Measurements from ENCODE around the gene TMEM156. TPM values are rescaled to one million over a fixed set of nuclear protein-coding genes. Genes with fewer than 3 reads are reported as not detected.
"Not testable (repeated sequence)": the region's sequence is repeated elsewhere in the genome, so short reads cannot be mapped to it uniquely, and the experiment has no call there.

Gene TMEM156
- total RNA-seq, 1 donor from 2014 or later: not detected

GRCh38 chr4:39022241-39022640 is 10.0 kb downstream of the TMEM156 start:
- H3K4me1 Mint-ChIP-seq (ENCODE audit: low read depth, unreplicated experiment): no peaks in the 10 kb centered on the region
- H3K27me3 Mint-ChIP-seq (ENCODE audit: unreplicated experiment): no peaks in the 10 kb centered on the region
- H3K4me3 Mint-ChIP-seq (ENCODE audit: unreplicated experiment): no peak overlapping the region
- H3K36me3 Mint-ChIP-seq (ENCODE audit: unreplicated experiment): no peaks in the 10 kb centered on the region
- H3K9me3 Mint-ChIP-seq (ENCODE audit: unreplicated experiment): peaks cover 2% of the 10 kb centered on the region
- DNase-seq: no peak
- TF ChIP-seq CTCF (IDR thresholded peaks at IDR 0.05; ENCODE audit: partially characterized antibody, unreplicated experiment): no peak
- no peak overlapping the region for H3K27ac Mint-ChIP-seq (ENCODE audit: unreplicated experiment)

GRCh38 chr4:39021631-39022030 is 10.6 kb downstream of the TMEM156 start:
- Mint-ChIP-seq H3K27ac (ENCODE audit: unreplicated experiment) (no peak overlapping the region), H3K4me3 (ENCODE audit: unreplicated experiment) (no peak overlapping the region), H3K9me3 (ENCODE audit: unreplicated experiment) (peaks cover 2% of the 10 kb centered on the region), H3K36me3 (ENCODE audit: unreplicated experiment) (no peaks in the 10 kb centered on the region), H3K27me3 (ENCODE audit: unreplicated experiment) (no peaks in the 10 kb centered on the region), H3K4me1 (ENCODE audit: low read depth, unreplicated experiment) (no peaks in the 10 kb centered on the region)
- no peak for TF ChIP-seq CTCF (IDR thresholded peaks at IDR 0.05; ENCODE audit: partially characterized antibody, unreplicated experiment)
- no peak for DNase-seq

GRCh38 chr4:39020130-39020529 is 12.1 kb downstream of the TMEM156 start:
- no peak for DNase-seq
- H3K36me3 Mint-ChIP-seq (ENCODE audit: unreplicated experiment): no peaks in the 10 kb centered on the region
- peaks cover 4% of the 10 kb centered on the region for H3K9me3 Mint-ChIP-seq (ENCODE audit: unreplicated experiment)
- H3K4me1 Mint-ChIP-seq (ENCODE audit: low read depth, unreplicated experiment): no peaks in the 10 kb centered on the region
- H3K27ac Mint-ChIP-seq (ENCODE audit: unreplicated experiment): no peak overlapping the region
- no peak overlapping the region for H3K4me3 Mint-ChIP-seq (ENCODE audit: unreplicated experiment)
- TF ChIP-seq CTCF (IDR thresholded peaks at IDR 0.05; ENCODE audit: partially characterized antibody, unreplicated experiment): no peak
- no peaks in the 10 kb centered on the region for H3K27me3 Mint-ChIP-seq (ENCODE audit: unreplicated experiment)

GRCh38 chr4:39014028-39014427 is 18.2 kb downstream of the TMEM156 start:
- H3K4me3 Mint-ChIP-seq (ENCODE audit: unreplicated experiment): no peak overlapping the region
- H3K27me3 Mint-ChIP-seq (ENCODE audit: unreplicated experiment): no peaks in the 10 kb centered on the region
- peaks cover 2% of the 10 kb centered on the region for H3K9me3 Mint-ChIP-seq (ENCODE audit: unreplicated experiment)
- no peak for DNase-seq
- TF ChIP-seq CTCF (IDR thresholded peaks at IDR 0.05; ENCODE audit: partially characterized antibody, unreplicated experiment): no peak
- no peaks in the 10 kb centered on the region for H3K4me1 Mint-ChIP-seq (ENCODE audit: low read depth, unreplicated experiment)
- no peak overlapping the region for H3K27ac Mint-ChIP-seq (ENCODE audit: unreplicated experiment)
- H3K36me3 Mint-ChIP-seq (ENCODE audit: unreplicated experiment): no peaks in the 10 kb centered on the region

- no peaks in the 10 kb centered on the region for H3K4me1 Mint-ChIP-seq (ENCODE audit: low read depth, unreplicated experiment)
- H3K4me3 Mint-ChIP-seq (ENCODE audit: unreplicated experiment): no peak overlapping the region
- no peak for TF ChIP-seq CTCF (IDR thresholded peaks at IDR 0.05; ENCODE audit: partially characterized antibody, unreplicated experiment)
- no peak overlapping the region for H3K27ac Mint-ChIP-seq (ENCODE audit: unreplicated experiment)
- H3K9me3 Mint-ChIP-seq (ENCODE audit: unreplicated experiment): no peaks in the 10 kb centered on the region
- no peaks in the 10 kb centered on the region for H3K27me3 Mint-ChIP-seq (ENCODE audit: unreplicated experiment)
- no peaks in the 10 kb centered on the region for H3K36me3 Mint-ChIP-seq (ENCODE audit: unreplicated experiment)
- DNase-seq: no peak
Measured at GRCh38 chr4:39004758-39005157, 27.5 kb downstream of the TMEM156 start.

GRCh38 chr4:39002058-39002457 is 30.2 kb downstream of the TMEM156 start:
- not testable (repeated sequence) for DNase-seq; H3K4me3 Mint-ChIP-seq (ENCODE audit: unreplicated experiment); H3K9me3 Mint-ChIP-seq (ENCODE audit: unreplicated experiment); H3K4me1 Mint-ChIP-seq (ENCODE audit: low read depth, unreplicated experiment); H3K27ac Mint-ChIP-seq (ENCODE audit: unreplicated experiment); H3K36me3 Mint-ChIP-seq (ENCODE audit: unreplicated experiment); H3K27me3 Mint-ChIP-seq (ENCODE audit: unreplicated experiment)

Data from glutamatergic neuron (in vitro differentiated cells).